ENCODE measurements around the gene ZBTB40.

Gene ZBTB40

DNA sequence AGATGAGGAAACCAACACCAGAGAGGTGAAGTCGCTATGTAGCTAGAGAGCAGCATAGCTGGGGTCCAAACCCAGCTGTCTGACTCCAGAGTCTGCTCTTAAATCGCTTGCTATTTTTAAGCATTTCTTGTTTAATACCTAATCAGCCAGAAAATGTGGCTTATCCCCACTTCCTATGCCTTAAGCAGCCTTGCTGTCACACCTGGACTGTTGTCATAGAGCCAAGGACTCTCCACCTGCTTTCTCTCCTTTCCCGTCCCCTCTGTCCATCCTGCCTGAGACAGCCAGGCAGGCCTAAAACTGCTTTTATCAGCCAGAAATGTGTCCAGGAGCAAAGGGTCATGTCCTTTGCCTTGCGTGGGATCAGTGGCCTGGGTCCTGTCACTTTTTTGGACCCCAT is 83.3 kb downstream of the ZBTB40 start:
- no peak for DNase-seq

DNA sequence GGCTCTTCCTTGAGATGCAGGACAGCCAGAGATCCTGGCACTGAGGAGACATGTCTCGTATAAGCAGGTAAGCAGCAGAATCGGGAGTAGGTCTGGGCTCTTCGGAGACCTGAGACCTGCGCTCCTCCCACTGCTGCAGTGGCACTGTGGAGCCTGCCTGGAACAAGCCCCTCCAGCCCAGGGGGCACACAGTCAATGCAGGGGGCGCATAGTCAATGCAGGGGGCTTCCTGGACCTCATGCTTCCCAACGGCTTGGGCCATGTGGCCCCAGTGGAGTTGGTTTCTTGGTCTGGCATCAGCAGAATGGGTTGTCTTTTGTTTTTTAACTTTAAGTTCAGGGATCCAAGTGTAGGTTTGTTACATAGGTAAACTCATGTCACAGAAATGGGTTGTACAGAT is 83.7 kb downstream of the ZBTB40 start:
- no peak for DNase-seq

DNA sequence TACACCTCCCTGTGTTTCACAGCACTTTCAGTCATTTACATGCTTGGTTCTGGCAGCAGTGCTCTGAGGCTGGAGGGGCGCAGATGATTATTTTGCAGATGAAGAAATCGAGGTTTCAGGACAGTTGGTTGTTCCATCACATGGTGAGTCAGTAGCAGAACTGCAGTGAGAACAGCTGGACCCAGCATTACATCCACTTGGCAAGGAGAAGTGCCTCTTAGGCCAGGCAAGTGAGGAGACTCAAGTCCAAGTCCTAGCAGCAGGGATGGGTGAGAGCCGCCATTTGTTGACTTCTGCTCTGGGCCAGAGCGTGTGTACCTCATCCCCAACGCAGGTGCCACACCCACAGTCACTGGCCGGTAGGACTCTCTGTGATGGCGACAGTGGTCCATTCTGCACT is 84.9 kb downstream of the ZBTB40 start:
- no peak for DNase-seq

DNA sequence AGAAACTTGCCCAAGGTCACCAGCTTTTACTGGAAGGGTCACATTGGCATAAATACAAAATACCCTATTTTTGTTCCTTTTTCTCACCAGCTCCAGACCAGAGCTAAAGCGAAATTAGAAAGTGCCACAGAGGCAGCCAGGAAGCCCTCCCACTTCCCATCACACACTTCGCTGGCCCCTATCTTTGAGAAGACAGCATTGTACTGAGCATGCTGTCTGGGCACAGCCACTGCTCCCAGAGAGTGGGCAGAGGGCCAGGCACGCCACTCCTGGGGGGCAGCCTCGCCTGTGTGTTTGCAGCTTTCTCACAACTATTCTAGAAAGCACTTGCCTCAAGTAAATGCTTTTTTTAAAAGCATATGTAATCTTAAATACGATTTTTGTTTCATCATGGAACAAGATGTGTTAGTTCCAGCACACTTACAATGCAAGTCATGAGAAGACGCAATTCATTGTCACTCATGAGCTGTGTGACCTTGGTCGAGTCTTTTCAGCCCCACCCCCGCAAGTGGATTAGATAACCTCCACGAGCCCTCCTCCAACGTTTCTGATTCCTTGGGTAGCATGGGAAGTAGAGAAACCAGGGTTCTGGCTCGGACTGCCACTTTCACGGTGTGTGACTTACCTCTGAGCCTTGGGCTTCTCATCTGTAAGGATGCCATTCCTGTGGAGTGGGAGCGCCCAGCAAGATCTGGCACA is 85.9 kb downstream of the ZBTB40 start:
- DNase-seq, result no peak

DNA sequence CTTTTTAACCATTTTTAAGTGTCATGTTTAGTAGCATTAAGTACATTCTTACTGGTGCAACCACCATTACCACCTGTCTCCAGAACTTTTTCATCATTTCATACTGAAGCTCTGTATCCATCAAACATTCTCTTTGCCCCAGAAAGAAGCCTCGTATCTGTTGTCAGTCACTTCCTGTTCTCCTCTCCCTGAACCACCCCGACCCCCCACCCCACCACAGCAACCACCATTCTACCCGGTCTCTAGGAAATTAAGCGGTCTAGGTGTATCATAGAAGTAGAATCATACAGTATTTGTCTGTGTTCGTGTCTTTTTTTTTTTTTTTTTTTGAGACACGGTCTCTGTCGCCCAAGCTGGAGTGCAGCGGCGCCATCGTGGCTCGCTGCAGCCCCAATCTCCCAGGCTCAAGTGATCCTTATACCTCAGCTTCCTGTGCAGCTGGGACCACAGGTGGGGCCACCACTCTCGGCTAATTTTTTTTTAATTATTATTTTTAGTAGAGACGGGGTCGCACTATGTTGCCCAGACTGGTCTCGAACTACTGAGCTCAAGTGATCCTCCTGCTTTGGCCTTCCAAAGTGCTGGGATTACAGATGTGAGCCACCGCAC is 88.0 kb downstream of the ZBTB40 start:
- DNase-seq, result no peak

DNA sequence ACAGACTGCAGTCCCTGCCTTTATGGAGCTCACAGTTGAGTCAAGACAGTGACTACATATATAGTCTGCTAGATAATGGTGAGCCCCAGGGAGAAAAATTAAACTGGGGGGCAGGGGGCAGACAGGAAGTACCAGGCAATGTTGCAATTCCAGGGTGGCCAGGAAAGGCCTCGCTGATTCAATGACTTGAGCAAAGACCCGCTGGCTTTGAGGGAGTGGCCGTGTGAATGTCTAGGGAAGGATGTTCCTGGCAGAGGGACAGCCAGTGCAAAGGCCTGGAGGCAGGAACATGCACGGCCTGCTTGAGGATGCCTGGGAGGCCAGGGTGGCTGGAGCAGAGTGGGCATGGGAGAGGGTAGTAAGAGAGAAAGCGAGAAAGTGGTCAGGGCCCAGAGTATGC is 88.7 kb downstream of the ZBTB40 start:
- no peak for DNase-seq

DNA sequence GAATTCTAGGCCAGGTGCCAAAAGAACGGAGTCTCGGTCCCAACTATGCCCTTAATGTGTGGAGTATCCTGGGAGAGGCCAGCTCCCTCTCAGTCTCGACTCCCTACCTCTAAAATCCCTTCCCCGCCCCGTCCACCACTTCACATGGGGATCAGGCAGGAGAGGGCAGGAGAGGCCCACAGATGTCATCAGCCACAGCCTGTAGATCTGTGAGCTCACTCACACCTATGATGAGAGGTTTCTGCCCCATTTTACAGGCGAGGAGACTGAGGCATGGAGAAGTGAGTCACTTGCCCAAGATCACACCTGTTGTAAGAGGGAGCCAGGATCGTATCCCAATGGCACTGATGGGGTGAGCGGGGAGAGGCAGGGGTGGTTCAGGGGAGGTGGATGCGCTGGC is 91.2 kb downstream of the ZBTB40 start:
- DNase-seq, result no peak

DNA sequence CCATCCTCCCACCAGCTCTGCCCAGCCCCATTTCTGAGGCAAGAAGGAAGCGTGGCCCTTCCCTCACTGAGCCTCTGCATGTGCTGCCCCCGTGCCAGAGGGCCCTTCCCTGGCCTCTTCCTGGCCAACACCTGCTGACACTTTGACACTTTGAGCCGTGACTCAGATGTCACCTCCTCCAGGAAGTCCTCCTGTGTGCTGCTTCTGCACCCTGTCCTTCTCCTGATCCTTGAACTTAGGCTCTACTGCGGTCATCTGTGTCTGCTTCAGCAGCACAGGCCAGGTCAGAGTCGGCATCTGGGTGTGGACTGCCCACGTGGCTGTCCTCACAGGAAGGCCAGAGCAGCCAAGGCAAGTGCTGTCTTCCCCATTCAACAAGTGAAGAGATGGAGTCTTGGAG is 92.0 kb downstream of the ZBTB40 start:
- no peak for DNase-seq

DNA sequence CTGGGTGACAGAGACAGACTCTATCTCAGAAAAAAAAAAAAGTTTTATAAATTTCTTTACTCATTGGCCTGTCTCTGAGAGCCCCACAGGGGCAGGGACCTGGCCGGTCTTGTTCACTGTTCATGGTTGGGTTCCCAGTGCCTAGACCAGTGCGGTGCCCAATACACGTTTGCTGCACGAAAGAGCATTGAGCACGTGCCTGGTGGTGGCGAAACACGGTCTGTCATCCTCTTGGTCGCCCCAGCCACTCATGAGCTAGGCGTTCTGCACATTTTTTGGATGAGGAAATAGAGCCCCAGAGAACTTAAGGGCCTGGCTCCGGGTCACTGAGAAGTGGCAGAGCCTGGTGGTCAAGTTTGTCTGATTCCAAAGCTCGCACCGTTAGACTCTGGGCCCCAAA is 93.0 kb downstream of the ZBTB40 start:
- no peak for DNase-seq

DNA sequence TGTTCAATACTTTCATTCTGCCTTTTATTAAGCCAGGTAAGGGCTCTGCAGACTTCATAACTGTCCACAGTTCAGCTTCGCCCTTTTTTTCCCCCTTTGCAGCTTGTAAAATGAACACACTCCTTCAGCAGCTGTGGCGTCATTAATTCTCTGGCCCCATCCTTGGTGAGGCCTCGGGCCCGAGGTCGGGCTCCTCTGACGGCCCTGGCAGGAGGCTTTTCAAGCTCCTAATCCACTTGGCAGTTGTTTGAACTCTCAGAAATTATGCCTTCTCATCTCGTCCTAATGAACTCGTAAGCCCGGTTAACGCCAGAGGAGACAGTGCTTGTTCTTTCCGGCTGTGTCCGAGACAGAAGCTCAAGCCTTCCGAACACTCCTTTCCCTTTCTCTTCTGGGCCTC is 93.5 kb downstream of the ZBTB40 start:
- DNase-seq, result no peak

DNA sequence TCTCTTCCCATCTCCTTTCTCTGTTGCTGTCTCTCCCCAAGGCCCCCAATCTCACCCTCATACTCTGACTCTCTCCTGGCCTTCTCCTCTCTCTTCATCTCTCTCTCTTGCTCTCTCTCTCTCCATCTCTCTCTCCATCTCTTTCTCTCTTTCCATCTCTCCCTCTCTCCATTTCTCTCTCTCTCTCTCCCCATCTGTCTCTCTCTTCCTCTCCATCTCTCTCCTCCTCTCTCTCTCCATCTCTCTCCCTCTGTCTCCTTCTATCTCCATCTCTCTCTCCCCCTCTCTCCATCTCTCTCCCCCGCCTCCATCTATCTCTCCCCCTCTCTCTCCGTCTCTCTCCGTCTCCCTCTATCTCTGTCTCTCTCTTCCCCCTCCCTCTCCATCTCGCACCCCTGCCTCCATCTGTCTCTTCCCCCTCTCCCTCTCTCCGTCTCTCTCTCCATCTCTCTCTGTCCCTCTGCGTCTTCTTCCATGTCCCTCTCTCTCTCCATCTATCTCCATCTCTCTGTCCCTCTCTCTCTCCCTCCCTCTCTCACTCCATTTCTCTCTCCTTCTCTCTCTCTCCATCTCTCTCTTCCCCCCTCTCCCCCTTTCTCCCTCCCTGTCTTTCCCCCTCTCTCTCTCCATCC is 95.7 kb downstream of the ZBTB40 start:
- no peak for DNase-seq

DNA sequence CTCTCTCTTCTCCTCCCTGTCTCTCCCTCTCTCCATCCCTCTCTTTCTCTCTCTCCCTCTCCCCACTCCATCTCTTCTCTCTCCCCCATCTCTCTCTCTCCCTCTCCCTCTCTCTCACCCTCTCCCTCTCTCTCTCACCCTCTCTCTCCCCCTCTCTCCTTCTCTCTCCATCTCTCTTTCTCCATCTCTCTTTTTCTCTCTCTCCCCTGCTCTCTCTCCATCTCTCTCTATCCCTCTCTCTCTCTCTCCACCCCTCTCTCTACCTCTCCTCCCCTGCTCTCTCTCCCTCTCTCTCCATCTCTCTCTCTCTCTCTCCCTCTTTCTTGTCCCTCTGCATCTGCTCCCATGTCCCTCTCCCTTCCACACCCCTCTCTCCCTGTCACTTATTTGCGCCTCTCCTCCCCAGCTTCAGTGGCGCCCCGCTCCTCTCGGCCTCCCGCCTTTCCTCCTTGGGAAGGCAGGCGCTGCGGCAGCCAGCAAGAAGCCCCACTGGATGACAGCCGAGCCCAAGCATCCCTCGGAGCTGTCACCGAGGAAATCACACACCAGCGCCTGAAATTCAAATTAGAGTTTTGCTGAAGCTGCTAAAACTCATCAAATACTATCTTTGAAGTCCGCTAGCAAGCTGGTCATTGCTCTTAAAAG is 96.3 kb downstream of the ZBTB40 start:
- DNase-seq, result no peak

DNA sequence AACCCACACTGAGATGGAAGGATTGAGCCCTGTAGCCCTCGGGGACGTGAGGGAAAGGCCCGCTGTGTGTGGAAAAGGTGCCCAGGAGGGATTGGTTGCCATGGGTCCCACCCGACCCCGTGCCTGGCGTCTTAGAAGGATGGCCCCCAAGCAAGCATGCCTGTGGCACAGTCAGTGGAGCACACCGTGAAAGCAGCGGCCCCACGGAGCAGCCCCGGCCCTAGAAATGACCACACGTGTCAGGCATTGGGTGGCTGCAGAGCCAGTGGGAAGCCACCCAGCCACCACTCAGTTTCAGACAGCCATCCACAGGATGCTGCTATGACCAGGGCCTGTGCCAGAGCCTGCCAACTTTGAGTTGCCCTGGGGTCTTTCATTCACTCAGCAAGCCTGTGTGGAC is 98.4 kb downstream of the ZBTB40 start:
- DNase-seq, result no peak

DNA sequence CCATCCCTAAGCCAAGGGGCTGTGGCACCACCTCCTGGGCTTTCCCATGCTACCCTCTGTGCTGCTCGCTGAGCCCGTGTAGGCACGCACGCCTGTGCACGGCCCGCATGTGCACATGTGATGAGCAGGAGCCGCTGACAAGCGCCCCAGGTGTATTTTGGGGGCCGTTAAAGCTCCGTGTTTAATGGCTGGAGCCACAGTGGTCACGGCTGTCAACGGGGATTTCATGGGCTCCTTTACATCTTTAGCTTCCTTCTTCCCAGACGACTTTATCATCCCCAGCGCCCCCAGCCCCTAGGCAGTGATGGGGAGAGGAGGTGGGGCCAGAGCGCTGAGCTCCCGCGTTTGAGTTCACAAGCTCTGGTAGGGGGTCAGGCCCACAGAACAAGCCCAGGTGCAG is 99.9 kb downstream of the ZBTB40 start:
- DNase-seq, result no peak

DNA sequence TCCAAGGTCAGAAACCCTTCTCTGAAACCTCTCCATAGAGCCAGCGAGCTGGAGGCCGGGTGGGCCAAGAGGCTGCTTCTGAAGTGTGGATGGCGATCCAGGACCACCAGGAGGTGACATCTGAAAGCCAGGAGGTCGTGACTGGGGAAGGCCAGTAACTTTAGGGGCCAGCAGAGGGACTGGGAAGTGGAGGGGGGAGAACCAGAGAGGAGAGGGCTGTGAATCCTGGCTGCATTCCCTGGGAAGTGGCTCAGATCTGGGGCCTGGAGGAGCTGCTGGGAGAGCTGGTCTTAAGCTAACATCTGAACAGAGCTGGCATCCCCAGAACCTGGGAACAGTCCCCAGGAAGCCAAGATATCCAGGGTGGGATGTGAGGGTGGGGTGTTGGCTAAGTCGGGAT is 100.4 kb downstream of the ZBTB40 start:
- DNase-seq, result no peak

DNA sequence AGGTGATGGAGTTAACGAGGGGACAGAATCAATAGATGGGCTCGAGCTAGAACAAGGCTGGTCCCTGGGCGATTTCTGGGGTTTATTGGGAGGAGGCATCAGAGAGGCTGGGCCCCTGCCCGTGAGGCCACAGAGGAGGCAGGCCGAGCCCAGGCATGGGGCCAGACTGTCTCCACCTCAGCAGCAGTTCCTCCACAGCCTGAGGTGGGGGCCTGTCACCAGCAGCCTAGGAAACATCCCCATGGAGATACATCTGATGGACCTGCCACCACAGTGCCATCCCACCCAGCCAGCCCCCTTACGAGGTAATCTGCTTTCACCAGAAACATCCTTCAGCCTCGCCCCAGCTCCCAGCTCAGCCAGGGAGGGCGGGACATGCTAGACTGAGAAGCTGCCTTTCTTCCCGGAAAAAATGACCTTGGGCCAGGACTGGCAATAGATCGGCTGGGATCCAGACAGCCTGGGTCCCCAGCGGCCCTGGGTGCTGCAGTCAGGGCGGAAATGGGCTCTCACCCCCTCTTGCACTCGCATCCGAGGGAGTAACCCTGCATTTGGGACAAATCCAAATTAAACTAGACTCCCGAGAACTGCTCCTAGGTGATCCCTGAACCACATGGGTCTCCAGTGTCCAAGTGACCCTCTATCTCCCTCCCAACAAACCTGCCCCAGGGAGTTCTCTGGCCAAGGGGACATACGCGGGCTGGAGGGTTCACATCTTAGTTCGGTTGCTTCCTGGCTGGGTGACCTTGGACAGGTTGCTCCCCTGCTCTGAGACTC is 101.6 kb downstream of the ZBTB40 start:
- DNase-seq, result no peak

DNA sequence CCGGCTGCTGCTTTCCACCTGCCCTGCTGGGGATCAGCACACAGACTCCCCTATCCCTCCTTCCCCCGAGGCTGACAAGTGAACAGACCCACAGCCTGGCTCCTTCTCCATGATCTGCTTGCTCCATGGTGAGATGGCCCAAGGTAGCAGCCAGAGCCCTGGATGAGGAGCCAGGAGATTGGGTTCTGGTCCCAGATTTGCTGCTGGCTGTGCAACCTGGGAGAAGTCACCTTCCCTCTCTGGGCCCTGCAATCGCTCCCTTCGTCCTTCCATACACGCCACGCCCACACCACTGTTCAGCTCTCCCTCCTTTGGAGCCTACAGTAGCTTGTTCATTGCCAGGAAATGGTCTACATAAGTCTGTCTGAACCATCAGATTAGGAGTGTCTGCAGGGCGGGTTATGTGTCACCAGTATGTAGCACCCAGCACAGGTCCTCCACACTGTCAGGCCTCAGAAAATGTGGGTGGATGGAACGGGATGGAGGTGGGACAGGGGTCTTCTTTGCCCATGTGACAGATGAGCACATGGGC is 102.4 kb downstream of the ZBTB40 start:
- no peak for DNase-seq

DNA sequence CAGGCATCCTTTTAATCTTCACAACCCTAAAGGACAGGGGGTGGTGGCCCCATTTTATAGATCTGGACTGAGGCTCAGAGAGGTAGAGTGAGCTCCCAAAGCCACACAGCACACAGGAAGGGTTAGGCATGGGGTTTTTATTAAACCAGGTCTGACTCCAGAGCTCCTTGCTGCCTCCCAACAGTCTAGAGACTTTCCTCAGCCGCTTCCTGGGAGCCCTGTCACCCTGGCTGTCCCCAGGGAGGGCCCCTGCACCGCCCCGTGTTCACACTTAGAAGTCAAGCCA is 103.7 kb downstream of the ZBTB40 start:
- DNase-seq, result no peak

DNA sequence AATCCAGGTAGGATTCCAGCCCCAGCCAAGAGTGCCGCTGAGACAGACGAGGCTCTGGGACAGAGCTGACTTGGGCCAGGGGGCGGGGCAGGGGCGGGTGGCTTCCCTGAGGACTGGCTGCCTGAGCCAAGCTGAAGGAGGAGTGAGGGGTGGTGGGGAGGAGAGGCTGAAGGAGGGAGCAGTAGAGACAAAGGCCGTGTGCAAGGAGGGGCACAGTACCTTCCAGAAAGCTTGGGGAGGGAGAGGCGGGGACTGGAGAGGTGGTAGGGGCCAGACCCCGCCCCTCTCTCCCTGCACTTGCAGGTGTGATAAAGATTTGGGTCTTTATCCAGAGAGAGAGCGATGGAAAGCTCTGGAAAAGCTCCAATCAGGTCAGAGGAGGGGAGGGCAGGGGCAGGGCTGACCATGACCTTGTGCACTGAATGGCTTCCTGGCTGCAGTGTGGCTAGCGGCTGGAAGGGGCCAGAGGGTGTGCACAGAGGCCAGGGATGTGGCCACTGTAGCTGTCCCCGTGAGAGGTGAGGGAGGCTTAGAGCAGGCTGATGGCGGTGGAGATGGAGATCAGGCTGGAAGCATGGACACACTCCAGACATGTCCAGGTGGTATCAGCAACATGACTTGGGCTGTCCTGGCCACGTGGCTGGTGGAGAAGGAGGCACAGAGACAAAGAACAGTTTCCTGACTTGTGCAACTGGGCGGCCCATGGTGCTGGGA is 104.9 kb downstream of the ZBTB40 start:
- no peak for DNase-seq

DNA sequence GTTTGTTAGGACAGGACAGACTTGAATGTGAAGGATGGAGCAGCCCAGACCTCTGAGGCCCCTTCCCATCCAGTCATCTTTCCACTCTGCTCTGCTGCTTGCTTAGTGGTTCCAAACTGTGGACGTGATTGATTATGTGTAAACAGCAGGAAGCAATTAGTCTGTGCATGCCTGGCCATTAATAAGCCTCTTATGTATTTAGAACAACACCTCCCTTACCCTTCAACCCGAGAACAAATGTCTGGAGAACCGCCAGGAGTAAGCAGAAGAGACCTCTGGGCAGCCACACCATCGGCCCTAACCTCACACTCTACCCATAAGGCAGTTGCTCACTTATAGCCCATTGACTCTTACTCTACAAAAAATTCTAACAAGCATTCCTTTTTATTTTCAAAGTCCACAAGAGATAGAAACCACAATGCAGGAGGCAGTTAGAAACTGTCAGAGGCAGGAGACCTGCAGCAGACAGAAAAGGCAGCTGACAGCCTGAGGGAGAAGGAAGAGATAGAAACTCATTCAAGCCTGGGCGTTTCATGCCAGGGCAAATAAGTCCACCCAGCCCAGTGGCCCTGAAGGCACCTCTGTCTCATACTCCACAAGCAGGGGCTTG is 105.8 kb downstream of the ZBTB40 start:
- DNase-seq, result no peak

DNA sequence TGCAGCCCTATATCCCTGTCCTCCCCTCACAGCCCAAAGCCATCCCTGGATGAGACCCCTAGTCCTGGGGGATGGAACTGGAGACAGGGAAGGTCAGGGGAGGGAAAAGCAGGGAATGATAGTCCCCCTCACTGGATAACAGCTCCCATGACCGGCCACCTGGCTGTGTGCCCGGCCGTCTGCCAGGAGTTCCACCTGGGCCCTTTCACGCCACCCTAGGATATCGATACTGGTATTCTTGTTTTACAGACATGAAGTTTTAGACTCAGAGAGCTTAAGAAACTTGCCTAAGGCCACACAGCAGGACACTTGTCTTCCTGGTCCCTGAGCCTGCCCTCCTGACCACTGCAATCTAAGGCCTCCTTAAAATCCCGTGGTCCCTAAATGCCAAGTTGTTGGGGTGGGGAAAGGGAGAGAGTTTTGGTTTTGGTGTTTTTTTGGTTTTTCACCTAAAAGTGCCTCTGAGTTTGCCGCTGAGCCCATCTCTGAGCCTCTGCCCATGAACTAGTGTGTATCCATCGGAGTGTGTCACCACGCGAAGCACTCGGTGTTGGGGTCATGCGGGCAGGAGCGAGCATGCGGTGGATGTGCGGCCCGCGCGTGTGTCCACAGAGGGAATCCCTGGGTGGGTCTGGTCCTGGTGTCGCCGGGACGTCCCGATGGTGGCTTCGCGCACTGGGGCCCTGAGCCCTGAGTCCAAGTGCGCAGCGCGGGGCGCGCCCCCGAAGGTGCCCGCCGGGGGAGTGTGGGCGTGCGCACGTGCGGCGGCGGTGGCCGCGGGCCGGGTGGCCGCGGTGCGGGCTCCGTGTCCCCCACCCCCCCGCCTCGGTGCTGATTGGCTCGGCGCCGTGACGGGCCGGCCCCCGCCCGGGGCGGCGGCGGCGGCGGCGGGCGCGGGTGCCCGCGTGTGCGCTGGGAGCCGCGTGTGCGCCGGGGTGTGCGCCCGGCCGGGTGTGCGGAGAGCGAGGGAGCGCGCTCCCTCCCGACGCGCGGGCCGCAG is 111.2 kb downstream of the ZBTB40 start, which contains the start of gene EPHA8:
Gene EPHA8, plus strand, starts transcription at position 906 of the 1,000 bp plus-strand sequence. CDS start 147 bp downstream, outside the sequence.
- DNase-seq, result no peak
